ENCODE data around the gene COL18A1. TPM values are rescaled to one million over a fixed set of nuclear protein-coding genes. Genes with fewer than 3 reads are reported as not detected.
"Not testable (repeated sequence)": the region's sequence is repeated elsewhere in the genome, so short reads cannot be mapped to it uniquely, and the experiment has no call there.

The COL18A1 gene
- total RNA-seq, 1 experiment from 2014 or later = 170 TPM

- no peaks in the 10 kb centered on the region for H3K27me3 Mint-ChIP-seq (ENCODE audit: insufficient read depth, unreplicated experiment)
- no TSS peak for BruUV-seq (replicated peaks)
- intact Hi-C loops (cut with micrococcal nuclease; ENCODE audit: unreplicated experiment) = loop anchor here (5.0 to 10.0 kb wide), 2 partner anchors 52 to 99 kb away; no protein-coding TSS in a partner anchor
- H3K4me3 ChIP-seq (ENCODE audit: low read depth, low read length) = no peak overlapping the region
- H3K4me1 Mint-ChIP-seq (ENCODE audit: low read depth, unreplicated experiment) = peaks cover 7% of the 10 kb centered on the region
- H3K36me3 Mint-ChIP-seq (ENCODE audit: insufficient read depth, unreplicated experiment) = peaks cover 34% of the 10 kb centered on the region
- H3K9me3 ChIP-seq = no peaks in the 10 kb centered on the region
- no peaks in the 10 kb centered on the region for H3K27me3 ChIP-seq (replicated peaks; ENCODE audit: control insufficient read depth, insufficient read depth, low read length)
- no peak overlapping the region for H3K4me3 Mint-ChIP-seq (ENCODE audit: unreplicated experiment)
- TF ChIP-seq CTCF (IDR thresholded peaks at IDR 0.05; ENCODE audit: insufficient read depth in 1 of 2, low read depth in 1 of 2, low read length in 1 of 2, severe bottlenecking in 1 of 2, unreplicated experiment in 1 of 2) = no peak
- H3K27ac Mint-ChIP-seq (ENCODE audit: unreplicated experiment) = no peak overlapping the region
- H3K4me1 ChIP-seq = peaks cover 26% of the 10 kb centered on the region
- H3K9me3 Mint-ChIP-seq (ENCODE audit: unreplicated experiment) = no peaks in the 10 kb centered on the region
- H3K36me3 ChIP-seq (ENCODE audit: control insufficient read depth, insufficient read depth, low read length) = no peaks in the 10 kb centered on the region; the same call in 1 of the 2 replicates
- CTCF ChIA-PET = no interaction called here
- POLR2A ChIA-PET = no interaction called here
- DNase-seq = no peak
These were observed 31.5 kb downstream of the COL18A1 start for GRCh38 chr21:45436351-45437065.

GRCh38 chr21:45437844-45438243 is 32.9 kb downstream of the COL18A1 start:
- POLR2A ChIA-PET; H3K27ac Mint-ChIP-seq (ENCODE audit: unreplicated experiment); H3K27me3 Mint-ChIP-seq (ENCODE audit: insufficient read depth, unreplicated experiment); DNase-seq; H3K4me1 Mint-ChIP-seq (ENCODE audit: low read depth, unreplicated experiment); CTCF ChIA-PET; BruUV-seq (replicated peaks); H3K36me3 ChIP-seq (ENCODE audit: control insufficient read depth, insufficient read depth, low read length); H3K9me3 Mint-ChIP-seq (ENCODE audit: unreplicated experiment); H3K4me3 Mint-ChIP-seq (ENCODE audit: unreplicated experiment); H3K9me3 ChIP-seq; H3K27me3 ChIP-seq (replicated peaks; ENCODE audit: control insufficient read depth, insufficient read depth, low read length); H3K4me3 ChIP-seq (ENCODE audit: low read depth, low read length): not testable (repeated sequence)
- H3K36me3 Mint-ChIP-seq (ENCODE audit: insufficient read depth, unreplicated experiment) = peaks cover 41% of the 10 kb centered on the region
- H3K4me1 ChIP-seq = peaks cover 12% of the 10 kb centered on the region
- intact Hi-C loops (cut with micrococcal nuclease; ENCODE audit: unreplicated experiment) = loop anchor here (2.0 to 10.0 kb wide), 3 partner anchors 33 to 101 kb away; partner anchors contain the start of gene COL18A1

GRCh38 chr21:45438391-45439145 is 33.6 kb downstream of the COL18A1 start:
- Mint-ChIP-seq H3K27ac (ENCODE audit: unreplicated experiment) (no peak overlapping the region), H3K4me3 (ENCODE audit: unreplicated experiment) (no peak overlapping the region), H3K4me1 (ENCODE audit: low read depth, unreplicated experiment) (peaks cover 7% of the 10 kb centered on the region), H3K9me3 (ENCODE audit: unreplicated experiment) (no peaks in the 10 kb centered on the region), H3K27me3 (ENCODE audit: insufficient read depth, unreplicated experiment) (no peaks in the 10 kb centered on the region), H3K36me3 (ENCODE audit: insufficient read depth, unreplicated experiment) (peaks cover 39% of the 10 kb centered on the region)
- Histone ChIP-seq H3K27me3 (replicated peaks; ENCODE audit: control insufficient read depth, insufficient read depth, low read length) (no peaks in the 10 kb centered on the region), H3K4me1 (peaks cover 6% of the 10 kb centered on the region), H3K4me3 (ENCODE audit: low read depth, low read length) (no peak overlapping the region), H3K36me3 (ENCODE audit: control insufficient read depth, insufficient read depth, low read length) (no peaks in the 10 kb centered on the region; the same call in 1 of the 2 replicates), H3K9me3 (no peaks in the 10 kb centered on the region; the same call in 1 of the 2 replicates)
- TF ChIP-seq CTCF (IDR thresholded peaks at IDR 0.05; ENCODE audit: insufficient read depth in 1 of 2, low read depth in 1 of 2, low read length in 1 of 2, severe bottlenecking in 1 of 2, unreplicated experiment in 1 of 2) = no peak
- intact Hi-C loops (cut with micrococcal nuclease; ENCODE audit: unreplicated experiment) = loop anchor here (1.0 to 10.0 kb wide), 5 partner anchors 34 to 146 kb away; partner anchors contain the start of gene COL18A1
- POLR2A ChIA-PET = no interaction called here
- DNase-seq = no peak
- BruUV-seq (replicated peaks) = no TSS peak
- CTCF ChIA-PET = no interaction called here

Data from Caco-2 (cell line).